Stimulated activated CD8-positive, alpha-beta memory T cell treated with anti-CD3 and anti-CD28 coated beads, Interleukin-12 subunit alpha, Interleukin-12 subunit beta, amount 100 ng/mL, for 24 hours (primary cell): ENCODE data around the gene PIAS1.
"Not testable (repeated sequence)": the region's sequence is repeated elsewhere in the genome, so short reads cannot be mapped to it uniquely, and the experiment has no call there.

Source experiments
- DNase-seq: peaks from one replicate; pipeline ENCODE4 v3.0.0-alpha.2; 2020; ENCODE audit errors: extremely low read depth

Gene PIAS1

DNA sequence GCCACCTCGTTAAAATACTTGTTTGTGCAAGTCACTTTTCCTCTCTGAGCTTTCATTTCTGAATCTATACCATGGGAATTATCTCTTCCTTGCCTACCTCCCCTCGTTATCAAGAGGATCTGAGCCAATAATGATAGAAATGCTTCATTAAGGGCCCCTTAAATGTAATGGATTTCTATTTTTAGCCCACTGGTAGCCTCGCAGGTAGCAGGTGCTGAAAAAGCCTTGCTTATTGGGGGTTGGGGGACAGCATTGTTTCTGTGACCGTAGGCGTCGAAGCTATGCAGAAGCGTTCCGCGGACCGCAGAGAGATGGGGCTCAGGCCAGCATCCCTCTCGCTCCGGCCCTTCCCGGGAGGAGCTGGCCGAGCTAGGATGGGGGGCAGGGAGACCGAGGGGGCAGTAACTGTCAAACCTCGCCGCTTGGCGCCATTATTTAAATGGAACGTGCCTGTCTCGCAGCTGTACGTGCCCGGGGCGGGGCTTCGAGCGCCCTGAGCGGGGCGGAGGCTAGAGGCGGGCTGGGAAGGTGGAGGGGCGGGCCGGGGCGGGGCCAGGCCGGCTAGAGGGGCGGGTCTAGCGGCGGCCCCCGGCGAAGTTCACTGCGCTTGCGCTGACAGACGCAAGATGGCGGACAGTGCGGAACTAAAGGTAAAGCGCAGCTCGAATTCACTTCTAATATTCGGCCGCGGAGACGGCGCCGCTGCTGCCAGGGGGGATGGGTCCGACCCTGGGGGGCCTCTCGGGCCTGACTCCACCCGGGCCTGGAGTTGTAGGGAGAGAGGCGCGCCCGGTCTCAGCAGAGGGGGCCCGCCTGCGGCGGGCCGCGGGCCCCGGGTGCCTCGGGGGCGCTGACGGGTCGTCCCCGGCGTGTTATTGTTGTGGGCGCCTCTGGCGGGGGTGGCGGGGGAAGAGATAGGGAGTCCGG lies at the start of gene PIAS1:
PIAS1 (plus strand) TSS at position 615 of the 927 bp plus-strand sequence; CDS start at position 627, 12 bp downstream.
- peak; percentile 87 for DNase-seq

DNA sequence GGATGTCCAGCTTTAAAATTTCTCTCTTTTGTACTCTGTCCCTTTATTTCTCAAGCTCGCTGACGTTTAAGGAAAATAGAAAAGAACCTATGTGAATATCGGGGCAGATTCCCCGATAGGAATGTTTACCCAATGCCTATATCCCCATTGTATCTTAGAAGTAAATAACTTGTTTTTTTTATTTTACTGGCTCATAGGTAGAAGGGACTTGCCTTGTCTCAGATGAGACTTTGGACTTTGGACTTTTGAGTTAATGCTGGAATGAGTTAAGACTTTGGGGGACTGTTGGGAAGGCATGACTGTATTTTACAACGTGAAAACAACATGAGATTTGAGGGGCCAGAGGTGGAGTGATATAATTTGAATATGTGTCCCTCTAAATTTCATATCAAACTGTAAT lies 46.5 kb upstream of the PIAS1 start:
- not testable (repeated sequence) for DNase-seq

DNA sequence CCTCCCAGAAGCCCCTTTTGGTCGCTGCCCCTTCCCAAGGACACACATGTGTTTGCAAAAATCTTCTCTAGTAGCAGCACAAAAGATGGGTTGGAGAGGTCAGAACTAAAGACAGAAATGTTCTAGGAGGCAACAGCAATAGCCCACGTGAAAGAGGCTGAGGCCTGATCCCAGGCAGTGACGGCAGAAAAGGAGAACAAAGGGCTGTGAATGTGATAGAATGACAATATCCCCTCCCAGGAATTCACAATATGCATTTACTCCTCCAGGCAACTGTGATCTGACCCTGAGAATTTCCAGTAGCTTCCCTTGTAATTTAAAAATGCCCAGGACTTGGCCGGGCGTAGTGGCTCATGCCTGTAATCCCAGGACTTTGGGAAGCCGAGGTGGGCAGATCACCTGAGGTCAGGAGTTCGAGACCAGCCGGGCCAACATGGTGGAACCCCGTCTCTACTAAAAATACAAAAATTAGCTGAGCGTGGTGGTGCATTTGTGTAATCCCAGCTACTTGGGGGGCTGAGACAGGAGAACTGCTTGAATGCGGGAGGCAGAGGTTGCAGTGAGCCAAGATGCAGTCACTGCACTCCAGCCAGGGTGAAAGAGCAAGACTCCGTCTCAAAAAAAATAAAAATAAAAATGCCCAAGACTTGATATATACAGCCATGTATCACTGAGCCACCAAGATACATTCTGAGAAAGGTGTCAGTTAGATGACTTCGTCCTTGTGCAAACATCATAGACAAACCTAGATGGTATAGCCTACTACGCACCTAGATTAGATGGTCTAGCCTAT lies 43.6 kb upstream of the PIAS1 start:
- no peak for DNase-seq

DNA sequence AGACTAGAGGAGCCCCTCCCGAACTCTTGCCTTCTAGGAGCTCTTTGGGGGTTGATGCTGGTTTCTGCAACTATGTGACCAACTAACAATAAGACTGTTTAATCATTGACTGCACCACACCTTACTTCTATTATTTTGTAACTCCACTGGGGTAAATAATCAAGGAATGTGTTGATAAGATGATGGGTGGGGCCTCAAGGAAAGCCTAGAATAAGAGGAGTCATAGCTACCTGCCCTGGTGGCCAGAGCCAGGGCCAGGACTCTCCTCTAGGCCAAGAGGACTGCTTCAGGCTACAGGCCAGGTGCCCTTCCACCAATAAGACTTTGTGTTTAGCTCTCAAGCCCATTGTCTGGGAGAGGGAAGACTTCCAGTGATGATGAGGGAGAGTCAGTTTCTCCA lies 41.2 kb upstream of the PIAS1 start:
- DNase-seq = no peak

DNA sequence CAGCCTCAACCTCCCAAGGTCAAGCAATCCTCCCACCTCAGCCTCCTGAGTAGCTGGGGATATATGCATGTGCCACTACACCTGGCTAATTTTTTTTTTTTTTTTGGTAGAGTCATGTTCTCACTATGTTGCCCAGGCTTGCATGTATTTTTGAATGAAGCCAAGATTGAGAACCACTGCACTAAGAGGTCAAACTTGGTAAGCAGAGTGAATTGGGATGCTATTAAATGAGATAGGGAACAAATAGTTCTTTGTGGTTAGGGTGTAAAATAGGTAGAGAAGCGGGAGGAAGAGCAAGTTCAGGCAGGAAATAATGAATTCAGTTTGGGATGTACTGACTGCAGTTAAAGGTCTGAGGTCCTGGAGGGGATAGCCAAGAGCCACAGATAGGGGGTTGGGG lies 39.9 kb upstream of the PIAS1 start:
- no peak for DNase-seq

DNA sequence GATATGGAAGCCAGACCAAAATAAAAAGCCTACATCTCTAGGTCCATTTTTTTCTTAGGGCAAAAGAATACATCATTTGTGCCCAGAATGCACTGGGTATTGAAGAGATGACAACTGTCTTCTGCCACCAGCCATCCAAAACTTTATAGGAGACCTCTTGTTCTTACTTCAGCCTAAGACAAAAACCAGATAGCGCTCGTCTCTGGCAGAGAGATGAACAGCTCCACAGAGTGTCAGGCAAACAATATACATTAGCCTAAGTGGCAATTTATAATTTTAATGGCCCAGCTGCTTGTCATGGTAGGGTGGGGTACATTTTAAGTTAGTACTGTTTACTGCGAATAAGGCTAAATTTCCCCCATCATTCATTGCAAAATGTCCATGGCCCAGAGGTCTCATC lies 38.9 kb upstream of the PIAS1 start:
- DNase-seq = no peak

DNA sequence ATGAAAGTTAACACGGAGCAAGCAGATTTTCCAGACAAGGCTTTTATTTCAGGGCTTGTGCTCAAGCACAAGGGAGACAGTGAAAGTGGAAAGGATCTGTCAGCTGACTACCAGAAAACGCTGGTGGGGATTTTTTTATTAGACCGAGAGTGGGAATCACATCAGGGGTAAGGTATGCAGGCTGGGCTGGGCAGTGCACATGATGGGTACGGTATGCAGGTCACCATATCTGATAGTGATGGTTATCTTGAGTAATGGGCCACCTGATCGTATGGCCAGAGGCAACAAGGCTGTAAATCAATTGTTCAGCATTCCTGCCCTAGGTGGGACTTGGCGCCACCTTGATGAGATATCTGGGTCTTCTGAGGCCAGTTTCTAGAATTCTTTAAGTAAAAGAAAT lies 36.9 kb upstream of the PIAS1 start:
- no peak for DNase-seq

DNA sequence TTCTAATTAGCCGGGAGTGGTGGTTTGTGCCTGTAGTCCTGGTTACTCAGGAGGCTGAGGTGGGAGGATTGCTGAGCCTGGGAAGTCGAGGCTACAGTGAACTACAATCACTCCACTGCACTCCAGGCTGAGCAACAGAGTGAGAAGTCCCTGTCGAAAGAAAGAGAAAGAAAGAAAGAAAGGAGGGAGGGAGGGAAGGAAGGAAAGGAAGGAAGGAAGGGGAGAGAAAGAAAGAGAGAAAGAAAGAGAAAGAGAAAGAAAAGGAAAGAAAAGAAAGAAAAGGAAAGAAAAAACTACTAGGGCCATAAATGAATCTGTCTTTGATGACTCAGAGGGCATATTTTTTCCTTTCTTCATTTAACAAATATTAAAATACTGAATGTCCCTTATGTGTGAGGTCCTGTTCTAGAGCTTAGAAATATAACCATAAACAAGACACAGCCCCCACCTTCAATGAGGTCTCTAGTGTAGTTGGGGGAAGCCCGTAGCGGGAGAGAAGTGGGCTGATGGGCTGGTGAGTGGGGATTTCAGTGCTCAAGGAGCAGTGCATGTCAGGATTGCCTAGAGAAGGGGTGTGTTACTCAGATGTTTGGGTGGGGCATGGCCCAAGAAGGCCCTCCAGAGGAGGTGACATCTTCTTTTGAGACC lies 35.2 kb upstream of the PIAS1 start:
- no peak for DNase-seq

DNA sequence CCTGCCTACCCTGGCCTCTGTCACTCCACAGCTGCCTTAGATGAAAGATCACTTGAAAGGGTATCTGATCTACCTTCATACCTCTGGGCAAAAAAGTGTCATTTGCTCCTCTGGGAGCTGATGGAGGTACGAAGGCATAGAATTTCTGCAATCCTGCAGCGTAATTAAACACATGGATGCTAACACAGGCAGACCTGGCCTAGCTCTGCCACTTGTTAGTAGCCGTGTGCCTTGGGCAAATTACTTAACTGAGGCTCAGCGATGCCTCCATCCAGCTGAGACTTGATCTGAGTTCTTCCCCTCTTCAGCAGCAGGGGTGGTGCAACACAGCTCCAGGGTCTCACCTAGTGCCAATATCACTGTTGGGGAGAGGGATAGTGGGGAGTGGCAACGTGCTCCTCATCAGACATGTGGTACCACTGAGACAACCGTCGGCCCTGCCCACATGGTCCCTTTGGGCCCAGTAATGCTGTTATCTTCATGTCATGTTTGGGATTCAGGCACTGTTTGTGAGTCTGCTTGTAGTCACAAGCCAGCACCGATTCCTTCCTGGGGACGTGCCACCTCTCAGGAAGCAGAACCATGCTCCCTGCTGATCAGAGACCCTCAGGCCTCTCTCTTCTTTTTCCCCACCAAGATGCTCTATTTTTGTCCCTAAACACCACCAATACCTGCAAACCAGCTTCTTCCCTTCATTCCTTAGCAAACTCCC lies 34.1 kb upstream of the PIAS1 start:
- no peak for DNase-seq

DNA sequence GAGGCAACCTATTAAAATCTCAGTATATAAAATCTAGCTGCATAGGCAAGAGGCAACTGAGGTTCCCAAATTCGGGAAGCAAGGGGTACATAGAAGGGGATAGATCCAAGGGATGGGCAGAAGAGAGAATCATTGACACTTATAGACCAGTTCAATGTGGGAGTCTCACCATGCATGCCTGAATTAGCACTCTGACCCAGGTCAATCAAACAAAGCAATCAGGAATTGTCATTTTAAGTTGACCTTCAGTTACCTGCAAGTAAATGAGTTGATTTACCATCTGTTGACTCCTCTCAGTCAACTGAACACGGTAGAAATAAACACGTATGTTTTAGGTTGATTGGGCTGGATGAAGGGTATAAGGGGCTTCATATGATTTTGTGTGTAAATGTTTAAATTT lies 33.4 kb upstream of the PIAS1 start:
- DNase-seq = no peak

DNA sequence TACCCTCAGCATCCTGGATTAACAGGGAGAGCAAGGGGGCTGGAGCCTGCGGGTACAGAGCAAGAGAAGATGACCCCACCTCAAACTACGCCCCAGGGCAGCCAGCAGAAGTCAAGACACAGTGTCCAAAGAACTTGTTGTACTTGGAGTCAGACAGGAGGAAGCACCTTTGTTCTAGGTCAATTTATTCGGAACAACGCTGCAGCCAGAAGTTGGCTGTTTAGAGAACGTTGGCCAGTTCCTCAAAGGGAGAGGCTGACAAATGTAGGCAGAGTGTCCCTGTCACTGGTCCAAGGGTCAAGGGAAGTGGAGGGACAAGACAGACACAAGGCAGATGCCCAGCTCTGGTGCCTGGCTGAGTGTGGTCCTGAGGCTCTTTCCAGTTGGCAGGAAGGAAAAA lies 32.1 kb upstream of the PIAS1 start:
- DNase-seq = no peak

DNA sequence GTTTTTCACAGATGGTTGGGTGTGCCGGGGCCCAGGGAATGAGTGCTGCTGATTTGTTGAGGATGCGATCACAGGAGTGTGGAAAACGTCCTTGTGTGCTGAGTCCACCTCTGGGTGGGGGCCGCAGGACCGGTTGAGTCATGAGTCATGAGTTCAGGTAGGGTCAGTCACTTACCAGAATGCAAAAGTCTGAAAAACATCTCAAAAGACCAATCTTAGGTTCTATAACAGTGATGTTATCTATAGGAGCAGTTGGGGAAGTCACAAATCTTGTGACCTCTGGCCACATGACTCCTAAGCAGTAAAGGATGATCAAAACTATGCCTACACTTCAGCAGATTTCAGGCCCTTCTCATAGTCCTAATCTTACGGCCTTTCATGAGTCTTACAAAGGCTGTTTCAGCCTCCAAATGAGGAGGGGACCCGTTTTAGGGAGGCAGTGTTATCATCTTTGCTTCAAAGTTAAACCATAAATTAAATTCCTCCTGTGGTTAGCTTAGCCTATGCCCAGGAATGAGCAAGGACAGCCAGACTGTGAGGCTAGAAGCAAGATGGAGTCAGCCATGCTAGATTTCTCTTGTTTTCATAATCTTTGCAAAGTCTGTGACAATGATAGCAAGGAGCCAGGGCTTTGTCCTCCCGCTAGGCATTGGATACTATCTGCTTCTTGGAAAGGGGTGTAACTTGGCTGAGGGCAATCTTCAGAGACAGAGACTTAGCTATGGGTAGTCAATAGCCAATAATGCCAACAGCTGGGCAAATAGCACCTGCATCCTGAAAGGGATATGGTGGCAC lies 30.6 kb upstream of the PIAS1 start:
- no peak for DNase-seq

DNA sequence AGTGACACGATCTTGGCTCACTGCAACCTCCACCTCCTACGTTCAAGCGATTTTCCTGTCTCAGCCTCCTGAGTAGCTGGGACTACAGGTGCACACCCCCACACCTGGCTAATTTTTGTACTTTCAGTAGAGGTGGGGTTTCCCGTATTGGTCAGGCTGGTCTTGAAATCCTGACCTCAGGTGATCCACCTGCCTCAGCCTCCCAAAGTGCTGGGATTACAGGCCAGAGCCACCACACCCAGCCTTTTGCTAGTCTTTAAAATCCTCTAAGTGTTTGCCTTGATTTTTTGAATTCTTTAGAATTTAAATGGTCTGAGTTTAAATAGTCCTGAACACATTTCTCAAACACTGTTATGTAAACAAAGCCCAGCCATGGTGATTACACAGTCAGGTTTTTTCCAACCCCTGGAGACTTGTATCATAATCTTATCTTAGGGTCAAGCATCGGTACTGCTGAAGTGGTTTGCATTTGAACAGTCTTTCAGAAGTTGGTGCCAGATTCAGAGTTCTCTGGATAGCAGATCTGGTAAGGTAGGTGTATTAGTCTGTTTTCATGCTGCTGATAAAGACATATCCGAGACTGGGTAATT lies 28.2 kb upstream of the PIAS1 start:
- no peak for DNase-seq

DNA sequence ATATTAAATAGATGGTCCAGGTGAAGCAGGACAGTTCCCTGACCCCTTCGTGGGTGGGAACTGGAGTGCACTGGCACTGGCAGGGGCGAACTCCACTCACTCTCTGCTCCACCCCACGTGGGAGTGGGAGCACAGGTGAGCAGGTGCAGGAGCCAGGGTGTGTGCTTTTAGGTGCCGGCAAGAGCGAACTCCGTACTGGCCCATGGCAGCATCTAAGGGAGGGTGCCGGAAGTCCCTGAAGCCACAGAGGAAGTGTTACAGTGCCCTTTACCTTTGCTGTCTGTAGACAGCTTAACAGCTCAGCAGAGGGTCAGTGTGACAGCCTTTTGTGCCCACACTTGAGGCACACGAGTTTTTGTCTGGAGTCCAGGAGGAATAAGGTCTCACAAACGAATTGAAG lies 26.7 kb upstream of the PIAS1 start:
- no peak for DNase-seq

DNA sequence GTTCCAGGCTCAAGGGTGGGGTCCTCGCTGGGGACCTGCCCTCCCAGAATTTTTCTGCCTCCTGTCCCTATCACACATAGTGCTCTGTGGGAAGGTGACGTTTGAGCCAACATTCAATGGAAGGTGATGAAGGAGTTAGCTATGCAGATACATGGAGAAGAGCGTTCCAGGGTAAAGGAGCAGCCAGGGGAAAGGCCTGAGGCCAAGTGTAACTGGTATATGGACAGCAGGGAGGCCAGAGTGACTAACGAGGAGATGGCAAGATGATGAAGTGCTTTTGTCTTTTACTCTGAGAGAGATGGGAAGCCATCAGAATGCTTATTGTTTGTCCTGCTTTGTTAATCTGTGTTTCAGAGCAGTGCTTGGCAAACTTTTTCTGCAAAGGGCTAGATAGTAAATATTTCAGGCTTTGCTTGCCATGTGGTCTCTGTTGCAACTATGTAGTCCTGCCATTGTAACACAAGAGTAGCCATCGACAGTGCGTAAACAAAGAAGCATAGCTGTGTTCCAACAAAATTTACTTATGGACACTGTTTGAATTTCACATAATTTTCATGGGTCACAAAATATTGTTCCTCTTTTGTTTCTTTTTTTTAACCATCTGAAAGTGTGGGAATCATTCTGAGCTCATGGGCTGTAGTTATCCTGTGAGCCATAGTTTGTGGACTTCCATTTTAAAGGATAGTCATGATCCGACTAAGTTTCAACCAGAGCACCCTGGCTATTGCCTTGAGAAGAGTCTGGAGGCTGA lies 25.8 kb upstream of the PIAS1 start:
- no peak for DNase-seq

DNA sequence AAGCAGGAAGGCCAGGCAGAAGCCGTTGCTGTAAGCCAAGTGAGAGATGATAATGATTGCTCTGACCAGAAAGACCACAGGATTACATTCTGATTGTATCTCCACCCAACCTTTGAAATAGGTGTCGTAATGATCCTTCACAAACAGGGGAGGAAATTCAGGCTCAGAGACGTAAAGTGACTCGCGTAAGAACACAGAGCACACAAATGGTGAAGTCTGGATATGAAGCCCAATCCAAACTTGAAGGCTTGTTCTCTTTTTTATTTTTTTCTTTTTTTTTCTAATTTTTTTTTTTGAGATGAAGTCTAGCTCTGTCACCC lies 25.3 kb upstream of the PIAS1 start:
- DNase-seq = no peak

DNA sequence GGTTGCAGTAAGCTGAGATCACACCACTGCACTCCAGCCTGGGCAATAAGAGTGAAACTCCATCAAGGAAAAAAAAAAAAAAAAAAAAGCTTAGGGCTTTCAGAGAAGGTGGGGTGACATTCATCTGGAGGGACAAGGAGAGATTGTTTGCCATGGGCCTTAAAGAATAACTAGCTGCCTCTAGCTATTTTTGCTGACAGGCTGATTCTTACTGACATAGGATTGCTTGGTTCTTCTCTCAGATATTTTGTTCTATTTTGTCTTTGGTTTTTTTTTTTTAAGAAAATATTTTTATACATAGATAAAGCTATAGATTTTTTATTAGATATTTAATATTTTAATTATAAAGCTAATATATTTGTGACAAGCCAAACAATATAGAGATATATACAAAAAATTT lies 24.2 kb upstream of the PIAS1 start:
- no peak for DNase-seq

DNA sequence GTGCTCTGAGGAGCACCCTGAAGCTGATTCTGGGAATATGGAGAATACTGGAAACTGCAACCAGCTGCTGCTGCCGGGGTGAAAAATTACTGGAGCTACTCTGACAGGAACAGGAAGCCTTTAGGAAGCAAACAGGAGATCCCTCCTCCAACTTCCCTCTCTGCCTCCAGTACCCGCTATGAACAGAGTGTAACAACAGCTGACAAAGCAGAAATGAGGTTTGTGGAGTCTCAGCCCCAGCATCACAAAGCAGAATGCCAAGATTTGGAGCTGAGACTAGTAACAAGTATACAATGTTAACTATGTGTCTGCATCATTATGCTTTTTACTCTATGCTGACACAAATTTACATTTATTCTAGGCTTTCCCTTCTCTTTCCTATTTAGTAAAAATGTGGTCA lies 22.7 kb upstream of the PIAS1 start:
- no peak for DNase-seq

DNA sequence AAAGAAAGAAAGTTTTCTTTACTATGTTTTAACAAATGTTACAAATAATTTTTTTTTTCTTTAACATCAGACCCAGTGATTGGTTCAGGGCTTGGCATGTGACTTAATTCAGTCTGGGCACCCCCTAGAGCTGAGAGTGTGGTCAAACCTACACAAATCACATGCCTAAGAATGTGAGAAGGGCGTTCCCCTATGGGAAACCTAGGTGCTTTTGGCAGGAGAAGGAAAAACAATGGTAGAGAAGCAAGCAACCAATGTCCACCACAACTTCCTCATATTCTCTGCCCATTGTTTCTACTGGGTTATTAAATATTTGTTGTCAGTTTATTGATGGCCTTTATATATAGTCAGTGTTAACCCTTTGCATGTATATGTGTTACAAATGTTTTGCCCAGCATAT lies 21.4 kb upstream of the PIAS1 start:
- no peak for DNase-seq

DNA sequence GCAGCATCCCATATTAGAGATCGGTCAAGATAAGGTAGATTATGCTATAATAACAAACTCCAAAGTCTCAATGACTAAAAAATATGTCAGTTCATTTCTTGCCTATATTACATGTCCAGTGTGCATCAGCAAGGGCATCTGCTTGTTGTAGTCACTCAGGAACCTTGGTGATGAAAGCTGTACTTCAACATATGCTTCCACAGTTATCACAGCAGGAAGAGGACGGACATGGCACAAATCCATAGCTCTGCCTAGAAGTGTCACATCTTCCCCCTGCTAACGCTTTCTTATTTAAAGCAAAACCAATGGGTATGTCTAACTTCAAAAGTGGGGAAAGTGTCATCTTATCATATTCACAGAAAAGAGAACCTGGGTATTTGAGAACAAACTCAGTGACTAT lies 20.0 kb upstream of the PIAS1 start:
- DNase-seq = no peak
